ENCODE results near the gene CARTPT. TPM values are rescaled to one million over a fixed set of nuclear protein-coding genes. Genes with fewer than 3 reads are reported as not detected.

CARTPT gene
- total RNA-seq, 2 experiments from 2014 or later, result not detected

GRCh38 chr5:71714911-71715310 lies 4.2 kb upstream of the CARTPT start:
- peaks cover 5% of the 10 kb centered on the region for H3K9me3 Mint-ChIP-seq
- H3K36me3 Mint-ChIP-seq (ENCODE audit: low read depth), result no peaks in the 10 kb centered on the region
- no peaks in the 10 kb centered on the region for H3K4me1 Mint-ChIP-seq (ENCODE audit: low read depth)
- ATAC-seq (ENCODE audit: poor library complexity) (no peak), DNase-seq (no peak)
- H3K27ac Mint-ChIP-seq, result no peak overlapping the region
- intact Hi-C loops (cut with DNase I, micrococcal nuclease), result no loop called here
- H3K27me3 Mint-ChIP-seq, result peaks cover 71% of the 10 kb centered on the region
- no peak overlapping the region for H3K4me3 Mint-ChIP-seq
- H3K9me3 ChIP-seq (ENCODE audit: control insufficient read depth in 1 of 2, insufficient read depth in 1 of 2, low read length in 2 of 2), result peaks cover 0 to 14% of the 10 kb centered on the region in 2 experiments
- CTCF ChIA-PET, result no interaction called here
- no peak overlapping the region for H3K27ac ChIP-seq (ENCODE audit: low read depth in 1 of 2, low read length in 2 of 2)
- no peak for TF ChIP-seq CTCF (IDR thresholded peaks at IDR 0.05)
- no peak overlapping the region for H3K4me3 ChIP-seq (ENCODE audit: low read length)
- peaks cover 19 to 41% of the 10 kb centered on the region in 2 experiments for H3K27me3 ChIP-seq (ENCODE audit: control insufficient read depth in 1 of 2, insufficient read depth in 2 of 2, low read length in 2 of 2)
- H3K36me3 ChIP-seq (ENCODE audit: insufficient read depth, low read length), result no peaks in the 10 kb centered on the region
- H3K4me1 ChIP-seq (ENCODE audit: insufficient read depth, low read length), result no peaks in the 10 kb centered on the region
- POLR2A ChIA-PET, result no interaction called here

GRCh38 chr5:71727978-71728377 lies 8.9 kb downstream of the CARTPT start:
- no peak overlapping the region for H3K27ac Mint-ChIP-seq
- H3K36me3 Mint-ChIP-seq (ENCODE audit: low read depth), result no peaks in the 10 kb centered on the region
- TF ChIP-seq CTCF (IDR thresholded peaks at IDR 0.05), result no peak
- DNase-seq, result no peak
- intact Hi-C loops (cut with DNase I, micrococcal nuclease), result no loop called here
- Histone ChIP-seq H3K36me3 (ENCODE audit: insufficient read depth, low read length) (no peaks in the 10 kb centered on the region), H3K4me3 (ENCODE audit: low read length) (no peak overlapping the region), H3K4me1 (ENCODE audit: insufficient read depth, low read length) (no peaks in the 10 kb centered on the region), H3K27ac (ENCODE audit: low read depth in 1 of 2, low read length in 2 of 2) (no peak overlapping the region), H3K9me3 (ENCODE audit: control insufficient read depth in 1 of 2, insufficient read depth in 1 of 2, low read length in 2 of 2) (no peaks in the 10 kb centered on the region), H3K27me3 (ENCODE audit: control insufficient read depth in 1 of 2, insufficient read depth in 2 of 2, low read length in 2 of 2) (peaks cover 18% of the 10 kb centered on the region in 2 experiments)
- no peak overlapping the region for H3K4me3 Mint-ChIP-seq
- ChIA-PET CTCF (no interaction called here), POLR2A (no interaction called here)
- ATAC-seq (ENCODE audit: poor library complexity), result no peak
- H3K27me3 Mint-ChIP-seq, result peaks cover 58% of the 10 kb centered on the region
- no peaks in the 10 kb centered on the region for H3K4me1 Mint-ChIP-seq (ENCODE audit: low read depth)
- H3K9me3 Mint-ChIP-seq, result no peaks in the 10 kb centered on the region

GRCh38 chr5:71731015-71731414 lies 11.9 kb downstream of the CARTPT start:
- H3K27me3 Mint-ChIP-seq, result peaks cover 41% of the 10 kb centered on the region
- no peak for TF ChIP-seq CTCF (IDR thresholded peaks at IDR 0.05)
- no peak overlapping the region for H3K27ac Mint-ChIP-seq
- ChIA-PET POLR2A (no interaction called here), CTCF (no interaction called here)
- H3K9me3 Mint-ChIP-seq, result no peaks in the 10 kb centered on the region
- no peaks in the 10 kb centered on the region for H3K4me1 Mint-ChIP-seq (ENCODE audit: low read depth)
- H3K27me3 ChIP-seq (ENCODE audit: control insufficient read depth in 1 of 2, insufficient read depth in 2 of 2, low read length in 2 of 2), result peaks cover 7 to 13% of the 10 kb centered on the region in 2 experiments
- H3K4me1 ChIP-seq (ENCODE audit: insufficient read depth, low read length), result no peaks in the 10 kb centered on the region
- H3K27ac ChIP-seq (ENCODE audit: low read depth in 1 of 2, low read length in 2 of 2), result no peak overlapping the region
- no peak overlapping the region for H3K4me3 ChIP-seq (ENCODE audit: low read length)
- ATAC-seq (ENCODE audit: poor library complexity) (no peak), DNase-seq (no peak)
- intact Hi-C loops (cut with DNase I, micrococcal nuclease), result no loop called here
- no peaks in the 10 kb centered on the region for H3K36me3 Mint-ChIP-seq (ENCODE audit: low read depth)
- H3K9me3 ChIP-seq (ENCODE audit: control insufficient read depth in 1 of 2, insufficient read depth in 1 of 2, low read length in 2 of 2), result no peaks in the 10 kb centered on the region
- H3K4me3 Mint-ChIP-seq, result no peak overlapping the region
- no peaks in the 10 kb centered on the region for H3K36me3 ChIP-seq (ENCODE audit: insufficient read depth, low read length)

All from CD4-positive, alpha-beta T cell (primary cell).